Upper lobe of right lung (tissue), 1 donor: Measurements from ENCODE around the gene CLMP. TPM values are rescaled to one million over a fixed set of nuclear protein-coding genes. Genes with fewer than 3 reads are reported as not detected.
"Not testable (repeated sequence)": the region's sequence is repeated elsewhere in the genome, so short reads cannot be mapped to it uniquely, and the experiment has no call there.

Source experiments
- ATAC-seq: fragments of 200-7000 bp; cut with Tn5 transposase; one replicate; pipeline ENCODE4 v1.9.1; 2020; ENCODE audit warnings: mild to moderate bottlenecking, moderate library complexity
- DNase-seq: peaks from one replicate; pipeline ENCODE4 v3.0.0-alpha.2; 2020
- H3K27ac ChIP-seq: fragments of 200-600 bp; one replicate; pipeline ENCODE4 v1.8.0; 2022
- H3K27me3 ChIP-seq: fragments of 200-600 bp; one replicate; pipeline ENCODE4 v1.8.0; 2022; ENCODE audit warnings: mild to moderate bottlenecking
- H3K36me3 ChIP-seq: fragments of 200-600 bp; one replicate; pipeline ENCODE4 v1.8.0; 2022
- H3K4me1 ChIP-seq: fragments of 200-600 bp; one replicate; pipeline ENCODE4 v1.8.0; 2022
- H3K4me3 ChIP-seq: fragments of 200-600 bp; one replicate; pipeline ENCODE4 v1.8.0; 2022; ENCODE audit warnings: mild to moderate bottlenecking
- H3K9me3 ChIP-seq: fragments of 200-600 bp; one replicate; pipeline ENCODE4 v1.8.0; 2022
- CTCF ChIP-seq: fragments of 200-600 bp; IDR thresholded peaks from one replicate; pipeline ENCODE4 v1.8.0; 2022; ENCODE audit warnings: antibody characterized with exemption
- intact Hi-C: fragments of 100-400 bp; cut with DNase I; formaldehyde crosslinking; loops from one replicate; pipeline ENCODE4 v1.11.0; 2022
- total RNA-seq: library from RNA; stranded (reverse); fragmentation: NEBNext Ultra II Directional; extraction: Animal tissue kit (Norgen Biotek cat#: 25700); gene quantifications from one replicate; pipeline ENCODE4 v1.2.1, GENCODE V29; 2021
- donor health status: DM: no; HTN: yes; CAD: no; lungs with severe emphysema.

CLMP gene
- total RNA-seq, 1 donor from 2014 or later = 17.6 TPM

DNA sequence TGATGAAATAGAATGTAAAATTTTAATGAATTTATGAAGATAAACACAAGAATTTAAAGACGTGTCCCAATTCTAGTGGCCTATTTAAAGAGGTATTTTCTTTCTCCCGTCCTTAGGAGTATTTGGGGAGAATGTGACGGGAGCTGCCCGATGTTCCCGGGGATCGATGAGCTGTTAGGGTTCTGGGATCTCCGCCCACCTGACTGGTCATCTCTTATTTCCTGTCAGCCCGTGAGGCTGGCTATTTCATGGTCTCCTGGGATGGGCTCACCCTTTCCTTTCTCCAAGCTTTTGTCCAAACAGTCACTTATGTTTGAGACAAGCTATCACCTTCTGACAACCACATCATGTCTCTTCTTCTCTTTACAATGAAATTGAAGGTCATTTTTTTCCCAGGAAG, 16.9 kb upstream of the CLMP start:
- no peak for ATAC-seq
- Histone ChIP-seq H3K4me3 (no peak overlapping the region), H3K27ac (no peak overlapping the region), H3K27me3 (no peaks in the 10 kb centered on the region), H3K36me3 (no peaks in the 10 kb centered on the region), H3K9me3 (no peaks in the 10 kb centered on the region), H3K4me1 (no peaks in the 10 kb centered on the region)
- DNase-seq = no peak
- intact Hi-C loops = no loop called here
- TF ChIP-seq CTCF = no peak

DNA sequence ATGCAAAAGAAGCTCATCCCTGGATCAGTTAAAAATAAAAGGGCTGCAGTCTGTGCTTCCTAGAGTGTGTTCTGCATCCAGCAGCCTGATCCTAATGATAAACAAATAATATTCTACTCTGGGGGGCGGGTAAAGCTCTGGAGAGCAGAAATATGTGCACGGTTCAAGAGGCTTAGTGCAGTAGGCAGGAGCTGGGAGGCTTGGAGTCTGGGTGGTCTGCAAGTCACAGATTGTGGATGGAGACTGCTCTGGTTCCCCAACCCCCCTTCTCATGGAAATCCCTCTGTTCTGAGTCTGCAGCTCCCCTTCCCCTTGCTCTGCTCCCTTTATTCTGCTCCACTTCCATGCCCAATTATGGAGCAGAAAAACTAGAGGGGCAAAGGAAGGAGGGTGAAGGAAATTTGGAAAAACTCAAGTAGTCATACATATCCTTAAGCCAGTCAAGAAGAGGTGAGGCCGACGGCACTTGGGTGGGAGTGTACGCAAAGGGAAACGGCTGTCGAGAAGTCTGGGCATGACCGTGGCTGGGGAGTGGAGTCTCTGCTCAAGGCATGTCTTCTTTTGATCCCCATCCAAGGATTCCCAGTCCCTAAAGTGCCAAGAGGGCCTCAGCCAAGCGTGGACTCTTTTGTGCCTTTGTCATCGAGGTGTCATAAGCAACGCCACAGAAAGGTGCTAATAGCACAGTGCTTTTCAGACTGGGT, 16.3 kb upstream of the CLMP start:
- H3K27ac ChIP-seq = no peak overlapping the region
- no peaks in the 10 kb centered on the region for H3K27me3 ChIP-seq
- no peak overlapping the region for H3K4me3 ChIP-seq
- DNase-seq (no peak), ATAC-seq (no peak)
- intact Hi-C loops = no loop called here
- no peak for TF ChIP-seq CTCF
- no peaks in the 10 kb centered on the region for H3K36me3 ChIP-seq
- no peaks in the 10 kb centered on the region for H3K9me3 ChIP-seq
- no peaks in the 10 kb centered on the region for H3K4me1 ChIP-seq

DNA sequence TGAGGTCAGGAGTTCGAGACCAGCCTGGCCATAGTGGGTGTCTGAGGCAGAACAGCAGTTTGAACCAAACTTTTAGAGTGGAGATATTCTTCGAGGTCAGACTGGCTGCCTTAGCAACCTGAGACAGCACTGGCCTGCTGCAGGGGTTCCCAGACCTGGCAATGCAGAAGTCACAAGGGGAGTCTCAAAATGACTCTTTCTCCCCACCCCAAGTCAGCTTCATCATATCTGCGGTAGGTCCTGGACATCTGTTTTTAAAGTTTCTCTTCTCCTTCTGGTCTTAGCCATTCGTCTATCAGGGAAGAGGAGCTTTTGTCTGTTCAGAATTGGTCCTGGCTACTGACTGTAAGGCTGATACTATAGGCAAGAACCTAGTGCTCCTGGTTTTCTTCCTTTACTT, 14.5 kb upstream of the CLMP start:
- no peaks in the 10 kb centered on the region for H3K27me3 ChIP-seq
- intact Hi-C loops = no loop called here
- no peaks in the 10 kb centered on the region for H3K4me1 ChIP-seq
- no peak for DNase-seq
- H3K4me3 ChIP-seq = no peak overlapping the region
- no peak for TF ChIP-seq CTCF
- ATAC-seq = no peak
- no peaks in the 10 kb centered on the region for H3K36me3 ChIP-seq
- no peak overlapping the region for H3K27ac ChIP-seq
- no peaks in the 10 kb centered on the region for H3K9me3 ChIP-seq

- no peak overlapping the region for H3K27ac ChIP-seq
- ATAC-seq = no peak
Measured at GRCh38 chr11:123206791-123207434, 11.9 kb upstream of the CLMP start.

DNA sequence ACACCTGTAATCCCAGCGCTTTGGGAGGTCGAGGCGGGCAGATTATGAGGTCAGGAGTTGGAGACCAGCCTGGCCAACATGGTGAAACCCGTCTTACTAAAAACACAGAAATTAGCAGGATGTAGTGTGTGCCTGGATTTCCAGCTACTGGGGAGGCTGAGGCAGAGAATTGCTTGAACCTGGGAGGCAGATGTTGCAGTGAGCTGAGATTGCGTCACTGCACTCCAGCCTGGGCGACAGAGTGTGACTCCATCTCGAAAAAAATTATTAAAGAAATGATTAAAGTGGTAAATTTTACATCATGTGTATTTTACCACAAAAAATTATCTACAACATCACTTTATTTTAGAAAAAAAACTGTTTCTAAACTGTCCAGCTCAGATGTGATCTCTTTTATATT, 11.0 kb upstream of the CLMP start:
- H3K4me3 ChIP-seq, H3K27ac ChIP-seq, H3K4me1 ChIP-seq, H3K36me3 ChIP-seq, H3K27me3 ChIP-seq, H3K9me3 ChIP-seq, DNase-seq, intact Hi-C loops, ATAC-seq: not testable (repeated sequence)

More at GRCh38 chr11:123206791-123207434, 11.9 kb upstream of the CLMP start:
- H3K27me3 ChIP-seq = no peaks in the 10 kb centered on the region
- no peaks in the 10 kb centered on the region for H3K4me1 ChIP-seq
- no peaks in the 10 kb centered on the region for H3K36me3 ChIP-seq
- no peaks in the 10 kb centered on the region for H3K9me3 ChIP-seq
- no peak for DNase-seq
- TF ChIP-seq CTCF = no peak
- H3K4me3 ChIP-seq = no peak overlapping the region
- intact Hi-C loops = no loop called here

GRCh38 chr11:123203934-123204333, 8.9 kb upstream of the CLMP start:
- DNase-seq (no peak), ATAC-seq (no peak)
- H3K4me3 ChIP-seq = no peak overlapping the region
- intact Hi-C loops = no loop called here
- no peaks in the 10 kb centered on the region for H3K4me1 ChIP-seq
- no peak overlapping the region for H3K27ac ChIP-seq
- no peaks in the 10 kb centered on the region for H3K36me3 ChIP-seq
- no peak for TF ChIP-seq CTCF
- no peaks in the 10 kb centered on the region for H3K9me3 ChIP-seq
- no peaks in the 10 kb centered on the region for H3K27me3 ChIP-seq
